ENCODE data around the gene NES.

- TF ChIP-seq POLR2AphosphoS5 (IDR thresholded peaks at IDR 0.05; ENCODE audit: low read depth), result no peak
- no peak for TF ChIP-seq CREB1 (CRISPR knock-in tag; IDR thresholded peaks at IDR 0.05; ENCODE audit: low read depth)
Measured at GRCh38 chr1:156647351-156647750, 29.9 kb downstream of the NES start.
